MCF 10A (cell line): ENCODE results near the gene PPP3CB. TPM values are rescaled to one million over a fixed set of nuclear protein-coding genes. Genes with fewer than 3 reads are reported as not detected.

Source experiments
- BruUV-seq: library from RNA; stranded (reverse); fragments of 400-500 nt; replicated peaks from 2 replicates; lab custom pipeline; 2021; lab: Mats Ljungman, UMichigan
- CTCF ChIA-PET: fragments of 300-600 bp; sonication (Branson Sonifier 250); formaldehyde crosslinking; extraction: SDS; loops from one replicate; lab custom pipeline; 2021; ENCODE audit warnings: antibody characterized with exemption, inconsistent platforms; lab: Yijun Ruan, JAX
- POLR2A ChIA-PET: fragments of 300-600, 350-650 bp; sonication (Branson Sonifier 250); formaldehyde crosslinking; extraction: SDS; loops from one replicate; lab custom pipeline; 2020; ENCODE audit warnings: antibody characterized with exemption, inconsistent platforms; lab: Yijun Ruan, JAX
- DNase-seq: peaks from one replicate; pipeline ENCODE4 v3.0.0-alpha.2; 2018; ENCODE audit not compliant: unreplicated experiment
- H3K27ac Mint-ChIP-seq: one replicate; pipeline ENCODE4 v1.8.0; 2022; ENCODE audit warnings: mild to moderate bottlenecking, low read depth, mixed read lengths; ENCODE audit not compliant: unreplicated experiment
- H3K27me3 Mint-ChIP-seq: one replicate; pipeline ENCODE4 v1.8.0; 2022; ENCODE audit warnings: mixed read lengths; ENCODE audit not compliant: insufficient read depth, unreplicated experiment
- H3K36me3 Mint-ChIP-seq: one replicate; pipeline ENCODE4 v1.8.0; 2022; ENCODE audit warnings: mild to moderate bottlenecking, moderate library complexity, mixed read lengths; ENCODE audit not compliant: insufficient read depth, unreplicated experiment
- H3K4me1 Mint-ChIP-seq: one replicate; pipeline ENCODE4 v1.8.0; 2022; ENCODE audit warnings: mixed read lengths; ENCODE audit not compliant: insufficient read depth, unreplicated experiment
- H3K4me3 Mint-ChIP-seq: one replicate; pipeline ENCODE4 v1.8.0; 2022; ENCODE audit warnings: mild to moderate bottlenecking, moderate library complexity, mixed read lengths; ENCODE audit not compliant: unreplicated experiment
- H3K9me3 Mint-ChIP-seq: one replicate; pipeline ENCODE4 v1.8.0; 2022; ENCODE audit warnings: mixed read lengths; ENCODE audit not compliant: unreplicated experiment
- CTCF ChIP-seq: fragments of 200-600 bp; IDR thresholded peaks from one replicate; pipeline ENCODE4 v1.8.0; 2022; ENCODE audit warnings: antibody characterized with exemption, mild to moderate bottlenecking; ENCODE audit not compliant: unreplicated experiment
- intact Hi-C: fragments of 100-400 bp; cut with micrococcal nuclease; formaldehyde crosslinking; loops from 2 replicates; pipeline ENCODE4 v1.14.1; 2022
- total RNA-seq: library from RNA; stranded (reverse); gene quantifications from 2 replicates; pipeline ENCODE4 v1.2.3, GENCODE V29; 2022

PPP3CB gene
- total RNA-seq, 1 experiment from 2014 or later: 37.4 TPM

- DNase-seq: no peak
- intact Hi-C loops: loop anchor here (5.0 kb wide), 1 partner anchor 235 kb away; no protein-coding TSS in a partner anchor
- CTCF ChIA-PET: no interaction called here
- no peaks in the 10 kb centered on the region for H3K27me3 Mint-ChIP-seq
- BruUV-seq: no TSS peak
- H3K4me1 Mint-ChIP-seq: peaks cover 28% of the 10 kb centered on the region
- H3K9me3 Mint-ChIP-seq: no peaks in the 10 kb centered on the region
- POLR2A ChIA-PET: interaction anchor here (0.7 to 6.2 kb wide), 3 partner anchors 14 to 83 kb away, joined by 3 to 77 read pairs (median 4); partner anchors contain the start of gene ANXA7
- no peak for TF ChIP-seq CTCF
- peaks cover 22% of the 10 kb centered on the region for H3K36me3 Mint-ChIP-seq
- H3K27ac Mint-ChIP-seq: no peak overlapping the region
- no peak overlapping the region for H3K4me3 Mint-ChIP-seq
Measured at GRCh38 chr10:73497623-73498022, 1.8 kb upstream of the PPP3CB start.

- peak; percentile 93 for DNase-seq
- Mint-ChIP-seq H3K36me3 (peaks cover 13% of the 10 kb centered on the region), H3K9me3 (no peaks in the 10 kb centered on the region), H3K27ac (peak overlapping the region; percentile 74), H3K27me3 (no peaks in the 10 kb centered on the region), H3K4me1 (peaks cover 28% of the 10 kb centered on the region), H3K4me3 (peak overlapping the region; percentile 86)
- ChIA-PET POLR2A (interaction anchor here (0.6 to 6.2 kb wide), 30 partner anchors 11 to 399 kb away, joined by 3 to 77 read pairs (median 4); partner anchors contain the start of genes ANXA7, CFAP70, CHCHD1 and DNAJC9), CTCF (interaction anchor here (0.6 to 1.3 kb wide), 3 partner anchors 82 to 248 kb away, joined by 3 to 5 read pairs (median 3); partner anchors contain the start of genes ANXA7 and DNAJC9)
- TF ChIP-seq CTCF: no peak
- intact Hi-C loops: loop anchor here (2.0 to 5.0 kb wide), 2 partner anchors 83 to 233 kb away; no protein-coding TSS in a partner anchor
- BruUV-seq: no TSS peak
Measured at GRCh38 chr10:73495226-73495883, 469 bp downstream of the PPP3CB start.

- intact Hi-C loops: loop anchor here (2.0 to 5.0 kb wide), 2 partner anchors 82 to 233 kb away; no protein-coding TSS in a partner anchor
- no peak for DNase-seq
- peak overlapping the region; percentile 86 for H3K4me3 Mint-ChIP-seq
Measured at GRCh38 chr10:73494877-73495225, 973 bp downstream of the PPP3CB start.

More at GRCh38 chr10:73494877-73495225, 973 bp downstream of the PPP3CB start:
- peak overlapping the region; percentile 74 for H3K27ac Mint-ChIP-seq
- H3K36me3 Mint-ChIP-seq: peaks cover 13% of the 10 kb centered on the region
- no peak for TF ChIP-seq CTCF
- no peaks in the 10 kb centered on the region for H3K27me3 Mint-ChIP-seq
- CTCF ChIA-PET: interaction anchor here (1.0 kb wide), 1 partner anchor 35 kb away, joined by 3 read pairs; no protein-coding TSS in a partner anchor
- no peaks in the 10 kb centered on the region for H3K9me3 Mint-ChIP-seq
- POLR2A ChIA-PET: interaction anchor here (0.6 to 6.2 kb wide), 25 partner anchors 10 to 398 kb away, joined by 3 to 77 read pairs (median 4); partner anchors contain the start of genes ANXA7, CFAP70, CHCHD1 and DNAJC9
- BruUV-seq: TSS peak; percentile 77
- H3K4me1 Mint-ChIP-seq: peaks cover 32% of the 10 kb centered on the region
